HG03139 (cell line): ENCODE data around the gene CDKAL1.
"Not testable (repeated sequence)": the region's sequence is repeated elsewhere in the genome, so short reads cannot be mapped to it uniquely, and the experiment has no call there.

Source experiments
- ATAC-seq: cut with Tn5 transposase; IDR thresholded peaks from one replicate; pipeline ENCODE4 v1.9.1; 2021; ENCODE audit not compliant: unreplicated experiment

The CDKAL1 gene

GRCh38 chr6:21187485-21187884 lies 653.2 kb downstream of the CDKAL1 start:
- no peak for ATAC-seq

- no peak for ATAC-seq
Observed at GRCh38 chr6:21188505-21189223, 654.4 kb downstream of the CDKAL1 start.

GRCh38 chr6:21189759-21190158 lies 655.5 kb downstream of the CDKAL1 start:
- ATAC-seq = no peak

- ATAC-seq = no peak
Observed at GRCh38 chr6:21190701-21191100, 656.4 kb downstream of the CDKAL1 start.

- no peak for ATAC-seq
Observed at GRCh38 chr6:21193790-21194475, 659.7 kb downstream of the CDKAL1 start.

GRCh38 chr6:21195301-21195700 lies 661.0 kb downstream of the CDKAL1 start:
- ATAC-seq = not testable (repeated sequence)

- ATAC-seq = no peak
Observed at GRCh38 chr6:21198032-21198640, 663.9 kb downstream of the CDKAL1 start.

DNA sequence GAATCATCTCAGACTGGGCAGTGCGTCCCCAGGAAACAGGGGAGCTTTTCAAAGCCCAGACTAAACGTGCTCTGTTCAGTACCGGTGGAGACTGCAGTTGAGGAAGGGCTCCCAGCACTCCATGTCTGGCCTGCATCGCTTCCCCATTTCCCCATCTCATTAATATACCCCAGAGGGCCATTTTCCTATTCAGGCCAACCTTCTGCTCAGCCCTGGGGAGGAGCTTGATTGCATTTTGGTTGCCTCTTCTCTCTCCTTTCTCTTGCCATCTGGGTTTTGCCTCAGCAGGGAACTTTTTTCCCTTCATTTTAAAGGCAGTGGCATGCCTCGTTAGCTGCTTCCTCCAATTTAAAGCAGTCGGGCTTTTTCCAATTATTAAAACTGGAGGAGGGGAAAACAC lies 665.0 kb downstream of the CDKAL1 start:
- no peak for ATAC-seq

GRCh38 chr6:21200134-21200870 lies 666.0 kb downstream of the CDKAL1 start:
- no peak for ATAC-seq

- ATAC-seq = no peak
Observed at GRCh38 chr6:21201187-21201586, 666.9 kb downstream of the CDKAL1 start.

- no peak for ATAC-seq
Observed at GRCh38 chr6:21201637-21202350, 667.5 kb downstream of the CDKAL1 start.

GRCh38 chr6:21202521-21202920 lies 668.3 kb downstream of the CDKAL1 start:
- ATAC-seq = no peak

- no peak for ATAC-seq
Observed at GRCh38 chr6:21204951-21205350, 670.7 kb downstream of the CDKAL1 start.

DNA sequence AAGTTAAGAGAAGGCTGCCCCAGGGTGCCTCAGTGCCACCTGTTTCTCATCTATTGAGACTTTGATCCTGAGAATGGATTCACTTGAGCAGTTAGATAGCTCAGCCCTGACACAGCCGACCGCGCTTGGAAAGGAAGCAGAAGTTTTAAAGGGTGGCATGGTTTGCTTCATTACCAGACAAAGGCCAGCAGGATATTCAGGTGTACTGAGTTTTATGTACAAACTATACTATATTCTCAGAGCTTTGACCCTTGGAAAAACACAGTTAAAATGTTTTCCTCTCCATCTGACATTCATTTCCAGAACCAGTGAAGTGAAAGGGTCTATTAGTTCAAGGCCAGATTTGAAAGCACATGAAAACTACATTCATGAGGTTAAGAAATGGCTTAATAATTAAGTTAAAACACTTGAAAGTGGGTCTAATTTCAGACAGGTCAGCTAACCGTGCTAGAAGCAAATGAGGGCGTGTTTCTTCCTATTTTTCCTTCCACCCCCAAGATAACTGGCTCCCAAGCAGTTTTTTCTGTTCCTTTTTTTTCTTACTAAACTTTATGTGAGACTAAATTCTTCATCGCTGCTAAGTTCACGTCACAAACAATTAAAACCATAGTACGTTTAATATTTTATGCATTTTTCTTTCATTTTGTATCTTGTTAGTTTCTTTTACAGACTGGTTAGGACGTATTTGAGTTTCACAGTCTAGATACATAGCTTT lies 674.0 kb downstream of the CDKAL1 start:
- peak; percentile 47 for ATAC-seq

- ATAC-seq = no peak
Observed at GRCh38 chr6:21208796-21209186, 674.5 kb downstream of the CDKAL1 start.

GRCh38 chr6:21213492-21213891 lies 679.2 kb downstream of the CDKAL1 start:
- peak; percentile 46 for ATAC-seq

- ATAC-seq = no peak
Observed at GRCh38 chr6:21214738-21215448, 680.6 kb downstream of the CDKAL1 start.

- ATAC-seq = no peak
Observed at GRCh38 chr6:21219241-21219640, 685.0 kb downstream of the CDKAL1 start.

DNA sequence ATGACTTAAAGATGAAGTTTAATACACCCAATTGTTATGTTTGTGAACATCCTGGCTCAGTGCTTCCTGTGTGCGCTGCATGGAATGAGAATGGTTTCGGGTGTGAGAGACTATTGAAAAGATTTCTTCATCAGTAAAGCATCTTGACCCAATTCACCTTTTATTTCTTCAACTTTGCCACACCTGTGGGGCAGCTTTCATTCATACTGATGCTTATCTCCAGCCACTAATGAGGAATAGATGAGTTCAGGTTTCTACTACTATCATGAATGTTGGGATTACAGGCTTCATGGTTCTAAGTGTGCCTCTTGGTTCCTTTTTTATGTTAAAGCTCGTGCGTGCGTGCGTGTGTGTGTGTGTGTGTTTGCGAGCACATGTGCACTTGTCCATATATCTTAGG lies 685.6 kb downstream of the CDKAL1 start:
- no peak for ATAC-seq
